NCI-H460 (cell line): ENCODE measurements around the gene SETD4. TPM values are rescaled to one million over a fixed set of nuclear protein-coding genes. Genes with fewer than 3 reads are reported as not detected.

Experiments used
- small RNA-seq, 2 experiments: library from RNA; depleted of rRNA; stranded (forward); fragments of <200 nt; gene quantifications; one replicate each; pipeline ENCODE3, GENCODE V24; 2014
- total RNA-seq: library from RNA; depleted of rRNA; stranded (reverse); fragments of >200 nt; shearing (Covaris generic); gene quantifications from 2 replicates; pipeline ENCODE4 v1.2.3, GENCODE V29; 2014; rRNA removed

SETD4 gene
- total RNA-seq, 1 experiment from 2014 or later, result 12.6 TPM

Small RNA genes within 50 kb of the gene (small RNA-seq; reads per million reads assigned to genes)
- 0 reads per million in 2 experiments for gene RNU6-992P

Other genes starting within 250 kb of the SETD4 start
- gene CBR1, start 9.5 kb upstream of the SETD4 start, total RNA-seq, result 140 and 176 TPM in 2 replicates
- 9.5 and 11.2 TPM in 2 replicates for gene CBR3, start 74.6 kb upstream of the SETD4 start, total RNA-seq
- gene DOP1B, start 96.3 kb upstream of the SETD4 start, total RNA-seq, result 6.7 and 7.4 TPM in 2 replicates